Activated naive CD4-positive, alpha-beta T cell treated with anti-CD3 and anti-CD28 coated beads, Interleukin-2, amount 10 ng/mL, durations not matched to agents 7 days and 5 days (primary cell): ENCODE results near the gene NSMF.

ENCODE experiments used
- CTCF ChIA-PET: fragments of 350-600 bp; sonication (Branson Sonifier 250); formaldehyde crosslinking; loops from one replicate; lab custom pipeline; 2021; ENCODE audit warnings: antibody characterized with exemption; lab: Charles Lee
- DNase-seq: peaks from one replicate; pipeline ENCODE4 v3.0.0-alpha.2; 2020
- H3K27ac Mint-ChIP-seq: one replicate; pipeline ENCODE4 v1.8.0; 2021; ENCODE audit warnings: mild to moderate bottlenecking, moderate library complexity, mixed read lengths
- H3K27me3 Mint-ChIP-seq: one replicate; pipeline ENCODE4 v1.8.0; 2021; ENCODE audit warnings: mild to moderate bottlenecking, mixed read lengths
- H3K36me3 Mint-ChIP-seq: one replicate; pipeline ENCODE4 v1.8.0; 2021; ENCODE audit warnings: mixed read lengths
- H3K4me1 Mint-ChIP-seq: one replicate; pipeline ENCODE4 v1.8.0; 2021; ENCODE audit warnings: mixed read lengths
- H3K4me3 Mint-ChIP-seq: one replicate; pipeline ENCODE4 v1.8.0; 2021; ENCODE audit warnings: mild to moderate bottlenecking, moderate library complexity, mixed read lengths
- H3K9me3 Mint-ChIP-seq: one replicate; pipeline ENCODE4 v1.8.0; 2021; ENCODE audit warnings: mixed read lengths

NSMF gene

GRCh38 chr9:137408651-137409405 is 50.3 kb downstream of the NSMF start:
- H3K27me3 Mint-ChIP-seq = peaks cover 47% of the 10 kb centered on the region
- H3K4me1 Mint-ChIP-seq = peaks cover 8% of the 10 kb centered on the region
- CTCF ChIA-PET = interaction anchor here (2.2 kb wide), 1 partner anchor 107 kb away, joined by 7 read pairs; the partner anchor contains the start of gene NRARP
- no peaks in the 10 kb centered on the region for H3K9me3 Mint-ChIP-seq
- no peaks in the 10 kb centered on the region for H3K36me3 Mint-ChIP-seq
- DNase-seq = no peak
- no peak overlapping the region for H3K27ac Mint-ChIP-seq
- H3K4me3 Mint-ChIP-seq = no peak overlapping the region

GRCh38 chr9:137407590-137408300 is 51.4 kb downstream of the NSMF start:
- no peak overlapping the region for H3K4me3 Mint-ChIP-seq
- peaks cover 47% of the 10 kb centered on the region for H3K27me3 Mint-ChIP-seq
- peaks cover 4% of the 10 kb centered on the region for H3K4me1 Mint-ChIP-seq
- CTCF ChIA-PET = no interaction called here
- no peak overlapping the region for H3K27ac Mint-ChIP-seq
- no peak for DNase-seq
- no peaks in the 10 kb centered on the region for H3K9me3 Mint-ChIP-seq
- H3K36me3 Mint-ChIP-seq = no peaks in the 10 kb centered on the region

DNA sequence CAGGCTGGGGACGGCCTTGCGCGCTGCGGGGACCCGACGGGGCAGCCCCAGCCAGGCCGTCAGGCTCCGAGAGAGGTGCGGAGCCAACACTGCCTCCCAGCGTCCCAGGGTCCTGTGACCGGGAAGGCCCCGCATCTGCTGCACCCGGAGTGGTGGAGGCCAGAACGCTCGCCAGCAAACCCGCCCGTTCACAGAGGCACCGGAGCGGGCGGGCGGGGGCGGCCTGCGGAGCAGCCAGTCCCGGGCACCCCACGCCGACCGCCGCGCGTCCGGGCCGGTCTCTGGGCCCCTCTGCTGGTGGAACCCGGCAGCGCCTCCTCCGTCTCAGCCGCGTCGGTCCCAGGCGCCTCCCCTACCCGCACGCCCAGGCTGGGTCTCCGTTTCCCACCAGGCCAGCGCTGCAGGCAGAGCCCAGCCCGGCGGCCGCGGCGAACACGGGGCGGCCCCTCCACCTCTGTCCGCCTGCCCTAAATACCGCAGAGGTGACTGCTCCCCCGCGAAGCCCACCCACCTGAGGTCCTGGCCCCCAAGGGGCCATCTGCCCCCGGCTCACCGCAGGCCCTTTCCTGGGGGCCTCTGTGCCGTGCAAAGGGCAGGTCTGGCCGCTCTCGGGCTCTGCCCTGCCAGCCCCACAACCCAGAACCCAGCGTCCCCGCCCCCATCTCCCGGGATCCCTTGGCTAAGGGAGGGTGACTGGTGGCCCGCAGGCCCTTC is 52.1 kb downstream of the NSMF start:
- H3K27ac Mint-ChIP-seq = no peak overlapping the region
- CTCF ChIA-PET = no interaction called here

GRCh38 chr9:137406085-137406760 is 52.9 kb downstream of the NSMF start:
- H3K27ac Mint-ChIP-seq = no peak overlapping the region
- CTCF ChIA-PET = interaction anchor here (2.5 kb wide), 1 partner anchor 119 kb away, joined by 8 read pairs; no protein-coding TSS in a partner anchor
- H3K36me3 Mint-ChIP-seq = peaks cover 7% of the 10 kb centered on the region
- no peak overlapping the region for H3K4me3 Mint-ChIP-seq
- no peak for DNase-seq
- H3K27me3 Mint-ChIP-seq = peaks cover 45% of the 10 kb centered on the region
- peaks cover 4% of the 10 kb centered on the region for H3K9me3 Mint-ChIP-seq
- H3K4me1 Mint-ChIP-seq = peaks cover 5% of the 10 kb centered on the region

More for the DNA sequence above, 52.1 kb downstream of the NSMF start:
- Mint-ChIP-seq H3K27me3 (peaks cover 47% of the 10 kb centered on the region), H3K9me3 (peaks cover 4% of the 10 kb centered on the region), H3K36me3 (peaks cover 7% of the 10 kb centered on the region), H3K4me1 (peaks cover 5% of the 10 kb centered on the region), H3K4me3 (no peak overlapping the region)
- DNase-seq = peak; percentile 80

DNA sequence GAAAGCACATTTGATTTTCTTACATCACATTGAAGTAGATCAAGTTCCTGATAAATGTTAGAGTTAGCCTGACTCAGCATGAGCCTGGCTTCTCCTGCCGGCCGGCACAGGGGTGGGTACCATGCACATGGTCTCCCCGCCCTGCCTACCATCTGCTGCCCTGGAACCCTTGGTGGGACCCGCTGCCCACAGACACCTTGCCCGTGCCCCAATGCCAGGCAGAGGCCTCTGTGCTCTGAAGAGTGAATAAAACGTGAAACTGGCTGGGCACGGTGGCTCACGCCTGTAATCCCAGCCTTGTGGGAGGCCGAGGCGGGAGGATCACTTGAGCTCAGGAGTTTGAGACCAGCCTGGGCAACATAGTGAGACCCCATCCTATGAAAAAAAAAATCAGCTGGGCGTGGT is 53.5 kb downstream of the NSMF start:
- Mint-ChIP-seq H3K4me1 (peaks cover 5% of the 10 kb centered on the region), H3K9me3 (peaks cover 4% of the 10 kb centered on the region), H3K4me3 (no peak overlapping the region), H3K27ac (no peak overlapping the region), H3K36me3 (peaks cover 7% of the 10 kb centered on the region), H3K27me3 (peaks cover 40% of the 10 kb centered on the region)
- CTCF ChIA-PET = interaction anchor here (2.5 kb wide), 1 partner anchor 119 kb away, joined by 8 read pairs; no protein-coding TSS in a partner anchor
- no peak for DNase-seq

DNA sequence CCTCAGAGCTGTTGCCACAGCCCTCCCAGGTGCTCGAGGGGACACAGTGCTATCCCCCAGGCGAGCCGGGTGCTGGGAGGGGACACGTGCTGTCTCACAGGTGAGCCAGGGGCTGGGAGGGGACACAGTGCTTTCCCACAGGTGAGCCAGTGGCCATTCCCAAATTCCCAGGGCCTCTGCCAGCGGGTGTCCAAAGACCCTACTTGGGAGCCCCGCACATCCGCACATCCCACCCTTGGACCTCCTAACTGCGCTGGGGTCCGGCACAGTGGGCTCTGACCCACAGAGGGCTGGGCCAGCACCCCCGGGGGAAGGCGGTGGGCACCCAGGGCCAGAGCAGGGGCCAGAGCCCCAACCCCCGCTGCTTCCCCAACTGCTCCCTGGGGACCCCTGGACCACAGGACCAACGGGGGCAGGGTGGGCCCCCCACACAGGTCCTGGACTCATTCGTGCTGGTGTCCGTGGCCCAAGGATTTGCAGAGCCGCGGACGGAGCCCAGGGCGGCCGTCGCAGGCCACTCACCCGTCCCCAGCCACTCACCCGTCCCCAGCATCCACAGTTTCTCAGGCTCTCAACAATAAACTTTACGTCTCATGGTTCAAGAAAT is 54.1 kb downstream of the NSMF start:
- peaks cover 4% of the 10 kb centered on the region for H3K9me3 Mint-ChIP-seq
- no peak overlapping the region for H3K4me3 Mint-ChIP-seq
- H3K27ac Mint-ChIP-seq = no peak overlapping the region
- peaks cover 7% of the 10 kb centered on the region for H3K36me3 Mint-ChIP-seq
- H3K4me1 Mint-ChIP-seq = peaks cover 3% of the 10 kb centered on the region
- peaks cover 35% of the 10 kb centered on the region for H3K27me3 Mint-ChIP-seq
- CTCF ChIA-PET = interaction anchor here (1.2 to 2.5 kb wide), 2 partner anchors 10 to 118 kb away, joined by 4 to 8 read pairs; no protein-coding TSS in a partner anchor
- no peak for DNase-seq

- CTCF ChIA-PET = no interaction called here
- no peak overlapping the region for H3K27ac Mint-ChIP-seq
- peaks cover 23% of the 10 kb centered on the region for H3K27me3 Mint-ChIP-seq
- H3K36me3 Mint-ChIP-seq = peaks cover 7% of the 10 kb centered on the region
- no peak overlapping the region for H3K4me3 Mint-ChIP-seq
- DNase-seq = no peak
- H3K9me3 Mint-ChIP-seq = peaks cover 4% of the 10 kb centered on the region
- H3K4me1 Mint-ChIP-seq = peaks cover 3% of the 10 kb centered on the region
These were observed 55.9 kb downstream of the NSMF start for GRCh38 chr9:137403269-137403668.

- Mint-ChIP-seq H3K27me3 (peaks cover 19% of the 10 kb centered on the region), H3K27ac (no peak overlapping the region), H3K4me1 (peaks cover 3% of the 10 kb centered on the region), H3K4me3 (no peak overlapping the region), H3K36me3 (peaks cover 8% of the 10 kb centered on the region), H3K9me3 (peaks cover 4% of the 10 kb centered on the region)
- CTCF ChIA-PET = no interaction called here
- DNase-seq = no peak
These were observed 56.4 kb downstream of the NSMF start for GRCh38 chr9:137402746-137403145.

DNA sequence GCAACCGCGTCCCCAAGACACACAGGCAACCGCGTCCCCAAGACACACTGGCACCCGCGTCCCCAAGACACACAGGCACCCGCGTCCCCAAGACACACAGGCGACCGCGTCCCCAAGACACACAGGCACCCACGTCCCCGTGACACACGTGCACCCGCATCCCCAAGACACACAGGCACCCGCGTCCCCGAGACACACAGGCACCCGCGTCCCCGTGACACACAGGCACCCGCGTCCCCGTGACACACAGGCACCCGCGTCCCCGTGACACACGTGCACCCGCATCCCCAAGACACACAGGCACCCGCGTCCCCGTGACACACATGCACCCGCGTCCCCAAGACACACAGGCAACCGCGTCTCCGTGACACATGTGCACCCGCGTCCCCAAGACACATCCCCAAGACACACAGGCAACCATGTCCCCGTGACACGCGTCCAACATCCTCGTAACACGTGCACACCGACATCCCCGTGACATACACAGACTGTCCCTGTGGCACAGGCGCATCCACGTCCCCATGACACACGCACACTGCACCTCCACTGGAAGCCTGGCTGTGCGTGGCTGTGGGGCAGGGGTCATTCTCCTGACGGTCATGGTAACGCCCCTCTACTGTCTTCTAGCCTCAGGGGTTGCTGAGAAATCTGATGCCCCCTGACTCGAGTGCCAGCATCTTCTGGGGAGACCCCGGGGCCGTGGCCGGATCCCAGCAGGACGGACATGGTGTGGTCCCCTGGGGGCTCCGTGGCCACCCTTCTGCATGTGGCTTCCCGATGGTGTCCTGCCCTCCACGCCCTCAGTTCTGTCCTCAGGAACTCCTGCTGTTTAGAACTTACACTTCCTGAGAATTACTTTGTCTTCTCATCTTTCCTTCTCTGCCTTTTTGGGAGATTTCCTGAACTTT is 60.3 kb downstream of the NSMF start:
- Mint-ChIP-seq H3K4me1 (peaks cover 5% of the 10 kb centered on the region), H3K9me3 (peaks cover 4% of the 10 kb centered on the region), H3K4me3 (no peak overlapping the region), H3K27ac (no peak overlapping the region), H3K27me3 (no peaks in the 10 kb centered on the region), H3K36me3 (peaks cover 8% of the 10 kb centered on the region)
- no peak for DNase-seq
- CTCF ChIA-PET = no interaction called here

GRCh38 chr9:137397675-137398423 is 61.3 kb downstream of the NSMF start:
- H3K9me3 Mint-ChIP-seq = peaks cover 4% of the 10 kb centered on the region
- no peak overlapping the region for H3K4me3 Mint-ChIP-seq
- H3K27ac Mint-ChIP-seq = no peak overlapping the region
- CTCF ChIA-PET = no interaction called here
- no peak for DNase-seq
- no peaks in the 10 kb centered on the region for H3K27me3 Mint-ChIP-seq
- peaks cover 5% of the 10 kb centered on the region for H3K4me1 Mint-ChIP-seq
- H3K36me3 Mint-ChIP-seq = peaks cover 8% of the 10 kb centered on the region
